Hematopoietic multipotent progenitor cell treated with erythropoietin and hydrocortisone succinate and interleukin-3 and kit ligand, for 17 days (in vitro differentiated cells): ENCODE data around the gene ZFX.

Experiments used
- DNase-seq: peaks from one replicate; pipeline ENCODE4 v3.0.0-alpha.2; 2015; ENCODE audit warnings: low spot score

ZFX gene

GRCh38 chrX:24202465-24203031, 53.0 kb downstream of the ZFX start:
- no peak for DNase-seq

- DNase-seq: no peak
These were observed 53.7 kb downstream of the ZFX start for GRCh38 chrX:24203072-24203808.

GRCh38 chrX:24204331-24204730, 54.8 kb downstream of the ZFX start:
- no peak for DNase-seq

DNA sequence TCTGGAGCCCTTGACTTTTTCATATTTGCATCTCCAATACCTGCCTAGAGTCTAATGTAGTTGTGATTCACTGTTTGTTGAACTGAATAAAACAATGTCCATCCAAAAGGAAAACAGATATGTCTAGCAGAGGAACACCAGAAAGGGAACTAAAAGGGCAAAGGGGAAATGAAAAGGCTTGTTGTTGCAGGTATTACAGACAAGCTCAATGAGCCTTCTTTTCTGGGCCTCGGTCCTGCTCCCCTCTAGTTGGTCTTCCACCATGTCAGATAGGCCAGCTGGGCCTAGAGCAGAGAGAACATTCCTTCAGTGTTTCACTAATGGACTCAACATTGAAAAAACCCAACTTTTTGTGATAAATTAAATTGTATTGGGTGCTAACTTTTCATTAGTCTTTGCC, 55.4 kb downstream of the ZFX start:
- no peak for DNase-seq

DNA sequence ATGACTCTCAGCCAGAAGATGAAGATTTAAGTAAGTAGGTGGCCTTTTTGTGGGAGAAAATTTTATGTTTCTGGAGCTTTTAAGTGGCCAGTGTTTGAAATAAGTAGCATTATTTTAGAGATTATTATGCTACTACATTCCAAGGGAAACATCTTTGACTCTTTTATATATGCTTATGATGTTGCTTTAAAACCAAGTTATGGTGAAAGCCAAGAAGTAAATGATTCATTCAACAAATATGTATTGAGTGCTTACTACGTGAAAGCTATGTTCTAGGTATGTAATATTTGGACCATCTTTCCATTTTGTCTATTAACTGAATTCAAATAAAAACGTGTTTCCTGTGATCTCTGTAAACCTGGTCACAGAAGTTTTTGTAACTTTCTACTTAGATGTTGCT, 58.3 kb downstream of the ZFX start:
- no peak for DNase-seq

- no peak for DNase-seq
These were observed 59.1 kb downstream of the ZFX start for GRCh38 chrX:24208496-24209240.

DNA sequence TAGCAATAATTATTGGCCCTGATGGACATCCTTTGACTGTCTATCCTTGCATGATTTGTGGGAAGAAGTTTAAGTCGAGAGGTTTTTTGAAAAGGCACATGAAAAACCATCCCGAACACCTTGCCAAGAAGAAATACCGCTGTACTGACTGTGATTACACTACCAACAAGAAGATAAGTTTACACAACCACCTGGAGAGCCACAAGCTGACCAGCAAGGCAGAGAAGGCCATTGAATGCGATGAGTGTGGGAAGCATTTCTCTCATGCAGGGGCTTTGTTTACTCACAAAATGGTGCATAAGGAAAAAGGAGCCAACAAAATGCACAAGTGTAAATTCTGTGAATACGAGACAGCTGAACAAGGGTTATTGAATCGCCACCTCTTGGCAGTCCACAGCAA, 60.7 kb downstream of the ZFX start:
- no peak for DNase-seq

DNA sequence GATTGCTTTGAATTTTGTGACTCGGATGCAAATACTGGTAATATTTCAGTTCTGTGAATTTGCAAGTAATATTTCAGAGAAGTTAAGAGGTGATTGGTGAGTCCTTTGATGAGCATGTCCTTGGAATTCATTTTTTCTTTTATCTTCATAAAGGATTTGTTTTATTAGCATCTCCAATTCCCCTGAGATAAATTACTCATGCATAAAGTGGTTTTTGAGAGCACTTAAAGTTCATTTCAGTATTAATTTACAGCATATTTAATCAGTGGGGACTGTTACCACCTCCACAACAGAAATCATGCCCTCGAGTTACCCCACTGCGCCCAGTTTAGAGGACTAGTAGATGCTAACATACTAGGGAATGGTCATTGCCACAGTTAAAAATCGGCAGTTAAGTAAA, 65.0 kb downstream of the ZFX start:
- DNase-seq: no peak

DNA sequence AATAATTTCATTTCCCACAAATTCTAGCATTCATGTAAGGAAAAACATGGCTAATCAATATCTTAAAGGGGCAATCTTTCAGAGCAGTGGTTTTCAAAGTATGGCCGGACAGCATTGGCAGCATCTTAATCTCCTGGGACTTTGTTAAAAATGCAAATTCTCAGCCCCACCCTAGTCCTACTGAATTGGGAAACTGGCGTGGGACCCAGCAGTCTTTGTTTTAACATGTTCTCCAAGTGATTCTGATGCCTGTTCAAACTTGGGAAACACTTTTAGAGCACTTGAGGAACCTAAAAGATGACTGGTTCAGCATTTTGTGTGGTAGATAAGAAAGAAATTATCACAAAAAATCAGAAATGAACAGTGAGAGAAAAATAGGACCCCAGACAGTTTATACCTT, 65.7 kb downstream of the ZFX start:
- DNase-seq: no peak

DNA sequence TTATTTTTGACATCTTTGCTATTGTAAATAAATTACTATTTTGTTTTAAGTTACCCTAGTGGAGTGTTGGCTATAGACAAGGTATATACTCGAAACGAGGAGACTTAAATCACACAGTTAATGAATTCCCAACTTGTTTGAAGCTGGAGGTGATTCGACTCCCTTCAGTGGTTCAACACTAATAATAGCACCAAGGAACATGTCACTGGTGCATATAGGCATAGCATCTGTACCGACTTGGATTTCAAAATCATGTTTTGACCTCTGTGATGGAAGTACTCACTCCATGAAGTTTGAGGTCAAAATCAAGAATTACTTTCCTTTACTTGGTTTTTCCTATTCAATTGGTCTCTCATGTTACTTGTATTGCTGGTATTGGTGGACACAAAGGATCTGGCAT, 66.5 kb downstream of the ZFX start:
- no peak for DNase-seq

- no peak for DNase-seq
These were observed 67.3 kb downstream of the ZFX start for GRCh38 chrX:24216827-24217226.

- no peak for DNase-seq
These were observed 69.8 kb downstream of the ZFX start for GRCh38 chrX:24219320-24219719.

DNA sequence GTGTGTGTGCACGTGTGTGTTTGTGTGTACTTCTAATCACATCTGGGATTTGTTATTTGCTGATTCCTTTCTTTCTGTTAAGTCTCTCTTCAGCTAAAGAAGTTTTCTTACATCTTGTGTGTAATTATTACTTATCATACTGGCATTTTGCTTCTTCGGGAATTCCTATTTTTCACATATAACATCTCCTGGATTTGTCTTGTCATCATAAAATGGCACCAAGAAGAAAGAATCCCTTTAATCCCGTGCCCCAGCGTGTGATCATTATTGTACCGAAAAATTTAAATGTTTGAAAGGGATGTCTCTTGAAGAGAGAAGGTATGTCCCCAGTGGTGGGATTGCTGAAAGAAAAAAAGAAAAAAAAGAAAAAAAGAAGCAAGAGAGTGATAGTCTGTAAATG, 72.3 kb downstream of the ZFX start:
- no peak for DNase-seq

DNA sequence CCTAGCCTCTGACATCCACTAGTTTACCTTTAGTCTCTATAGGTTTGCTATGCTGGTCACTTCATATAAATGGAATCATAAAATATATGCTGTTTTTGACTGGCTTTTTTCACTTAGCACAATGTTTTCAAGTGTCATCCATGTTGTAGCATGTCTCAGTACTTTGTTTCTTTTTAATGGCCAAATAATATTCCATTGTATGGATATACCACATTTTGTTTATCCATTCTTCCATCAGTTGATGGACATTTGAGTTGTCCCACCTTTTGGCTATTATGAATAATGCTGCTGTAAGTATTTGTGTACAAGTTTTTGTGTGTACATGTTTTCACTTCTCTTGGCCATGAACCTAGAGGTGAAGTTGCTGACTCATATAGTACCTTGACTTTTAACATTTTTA, 75.7 kb downstream of the ZFX start:
- DNase-seq: no peak

GRCh38 chrX:24226176-24226575, 76.6 kb downstream of the ZFX start:
- DNase-seq: no peak

- DNase-seq: no peak
These were observed 79.1 kb downstream of the ZFX start for GRCh38 chrX:24228596-24228995.

- no peak for DNase-seq
These were observed 79.9 kb downstream of the ZFX start for GRCh38 chrX:24229400-24229879.

- no peak for DNase-seq
These were observed 80.4 kb downstream of the ZFX start for GRCh38 chrX:24229976-24230375.

- DNase-seq: no peak
These were observed 81.6 kb downstream of the ZFX start for GRCh38 chrX:24231131-24231540.

DNA sequence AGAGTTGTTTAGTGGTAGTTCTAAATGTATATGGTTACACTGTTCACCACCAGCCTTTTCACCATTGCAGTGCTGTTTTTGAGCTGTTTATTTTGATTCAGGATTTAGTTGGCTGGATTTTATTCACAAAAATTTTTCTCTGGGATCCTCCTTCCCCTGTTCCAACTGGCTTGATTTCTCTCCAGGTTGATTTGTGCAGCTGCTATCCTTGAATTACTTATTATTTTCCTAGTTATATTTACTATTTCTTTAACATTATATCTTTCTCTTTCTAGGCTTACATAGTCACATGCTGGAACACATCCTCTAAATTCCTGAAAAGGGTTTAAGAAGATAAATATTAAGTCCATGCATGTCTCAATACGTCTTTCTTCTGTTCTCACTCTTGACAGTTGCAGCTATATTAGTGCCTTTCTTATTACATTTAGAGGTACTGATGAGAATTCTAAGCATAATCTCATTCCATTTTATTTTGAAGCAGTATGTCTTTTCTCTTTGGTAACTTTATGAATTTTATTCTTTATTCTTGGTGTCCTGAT, 82.2 kb downstream of the ZFX start:
- no peak for DNase-seq

GRCh38 chrX:24232796-24233195, 83.3 kb downstream of the ZFX start:
- DNase-seq: no peak

DNA sequence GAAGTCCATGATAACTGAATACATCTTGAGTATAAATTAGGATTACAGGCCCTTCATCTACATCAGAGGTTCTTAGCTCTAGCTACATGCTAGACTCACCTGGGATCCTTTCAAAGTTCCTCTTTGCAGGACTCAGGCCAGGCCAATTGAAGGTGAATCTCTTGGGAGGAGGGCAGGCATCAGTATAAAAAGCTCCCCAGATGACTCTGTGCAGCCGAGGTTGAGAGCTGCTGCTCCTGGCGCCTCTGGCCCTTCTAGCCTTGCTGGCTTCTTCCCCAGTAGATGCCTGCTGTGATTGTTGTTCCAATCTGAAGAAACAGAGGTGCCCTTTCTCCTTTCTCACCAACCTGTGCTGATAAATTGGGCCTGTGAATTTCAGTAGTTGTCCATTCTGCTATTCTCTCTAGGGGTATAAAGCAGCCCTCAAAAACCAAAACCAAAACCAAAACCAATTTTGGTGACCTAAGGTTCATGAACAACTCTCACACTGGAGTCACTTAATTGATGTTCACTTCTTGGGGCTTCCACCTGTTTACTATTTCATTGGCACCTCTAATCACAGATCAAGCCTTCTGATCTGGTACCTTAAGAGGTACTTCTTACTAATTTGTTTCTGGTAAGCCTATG, 85.7 kb downstream of the ZFX start:
- DNase-seq: no peak
